OCI-LY1 (cell line): ENCODE measurements around the gene DAP.

ENCODE experiments used
- EZH2 ChIP-seq: fragments of 200-600 bp; sonication (generic), shearing (Covaris generic); IDR thresholded peaks from 2 replicates; pipeline ENCODE4 v1.8.0; 2017; ENCODE audit warnings: borderline replicate concordance, mixed run types, mild to moderate bottlenecking, antibody characterized with exemption, low read length, moderate library complexity, mixed read lengths
- TF ChIP-seq, protein P1 (sequence below): fragments of 200-600 bp; sonication (generic), shearing (Covaris generic); IDR thresholded peaks from 2 replicates; pipeline ENCODE4 v1.5.1; 2017; ENCODE audit warnings: mild to moderate bottlenecking, antibody characterized with exemption, low read length, moderate library complexity, mixed read lengths

DNA sequence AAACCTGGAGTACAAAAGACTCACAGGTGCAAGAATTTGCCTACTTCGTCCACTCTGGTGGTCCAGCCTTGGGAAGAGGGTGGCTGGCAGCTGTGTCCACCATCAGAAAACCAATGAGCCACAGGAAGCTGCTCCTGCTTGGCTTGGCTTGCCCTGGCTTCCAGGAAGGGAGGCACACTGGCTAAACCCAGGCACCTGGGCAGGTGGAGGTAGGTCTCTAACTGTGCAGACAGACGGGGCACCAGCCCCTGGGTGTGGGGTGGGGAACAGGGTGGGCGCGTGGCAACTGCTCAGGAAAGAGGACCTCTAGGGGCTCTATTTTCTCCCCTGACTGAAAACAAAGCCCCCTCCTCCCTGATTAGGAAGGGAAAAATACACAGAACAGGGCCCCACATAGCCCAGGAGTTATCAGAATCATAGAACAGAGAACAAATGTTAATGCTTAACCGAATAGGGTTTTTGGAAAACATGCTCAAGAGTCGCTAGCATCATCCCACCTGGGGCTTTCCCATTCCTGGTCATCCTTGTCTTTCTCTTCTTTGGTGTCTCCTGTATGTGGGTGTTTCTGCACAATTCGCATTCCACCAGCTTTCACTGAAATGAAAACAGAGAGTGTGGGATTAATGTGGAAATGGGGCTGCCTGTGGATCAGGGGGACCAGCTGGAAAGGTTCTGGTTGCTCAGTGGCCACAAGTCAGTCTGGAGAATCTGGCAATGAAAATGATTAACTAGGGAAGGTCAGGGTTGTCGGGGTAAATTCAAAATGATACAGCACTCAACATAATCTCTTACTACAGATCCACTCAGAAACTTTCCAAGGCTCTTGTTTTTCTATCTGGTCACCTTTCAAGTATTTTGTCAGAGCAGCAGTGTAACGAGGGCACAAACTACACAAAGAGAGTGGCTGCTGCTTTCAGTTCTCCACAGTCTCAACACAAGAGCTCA is 13.1 kb downstream of the DAP start:
- TF ChIP-seq, protein P1, sequence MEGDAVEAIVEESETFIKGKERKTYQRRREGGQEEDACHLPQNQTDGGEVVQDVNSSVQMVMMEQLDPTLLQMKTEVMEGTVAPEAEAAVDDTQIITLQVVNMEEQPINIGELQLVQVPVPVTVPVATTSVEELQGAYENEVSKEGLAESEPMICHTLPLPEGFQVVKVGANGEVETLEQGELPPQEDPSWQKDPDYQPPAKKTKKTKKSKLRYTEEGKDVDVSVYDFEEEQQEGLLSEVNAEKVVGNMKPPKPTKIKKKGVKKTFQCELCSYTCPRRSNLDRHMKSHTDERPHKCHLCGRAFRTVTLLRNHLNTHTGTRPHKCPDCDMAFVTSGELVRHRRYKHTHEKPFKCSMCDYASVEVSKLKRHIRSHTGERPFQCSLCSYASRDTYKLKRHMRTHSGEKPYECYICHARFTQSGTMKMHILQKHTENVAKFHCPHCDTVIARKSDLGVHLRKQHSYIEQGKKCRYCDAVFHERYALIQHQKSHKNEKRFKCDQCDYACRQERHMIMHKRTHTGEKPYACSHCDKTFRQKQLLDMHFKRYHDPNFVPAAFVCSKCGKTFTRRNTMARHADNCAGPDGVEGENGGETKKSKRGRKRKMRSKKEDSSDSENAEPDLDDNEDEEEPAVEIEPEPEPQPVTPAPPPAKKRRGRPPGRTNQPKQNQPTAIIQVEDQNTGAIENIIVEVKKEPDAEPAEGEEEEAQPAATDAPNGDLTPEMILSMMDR = no peak
- no peak for TF ChIP-seq EZH2
